ENCODE measurements around the gene GRM8.

GRM8 gene

GRCh38 chr7:126667742-126668366 is 584.9 kb downstream of the GRM8 start:
- no peak overlapping the region for H3K4me3 ChIP-seq (ENCODE audit: low read depth, low read length)
- TF ChIP-seq CTCF (IDR thresholded peaks at IDR 0.05; ENCODE audit: insufficient read depth, low read length, missing control alignments) = no peak
- POLR2A ChIA-PET = no interaction called here
- CTCF ChIA-PET = no interaction called here
- DNase-seq (ENCODE audit: low read depth, low spot score) = no peak

- no peak for DNase-seq (ENCODE audit: low read depth, low spot score)
- ChIA-PET CTCF (no interaction called here), POLR2A (no interaction called here)
- no peak for TF ChIP-seq CTCF (IDR thresholded peaks at IDR 0.05; ENCODE audit: insufficient read depth, low read length, missing control alignments)
- no peak overlapping the region for H3K4me3 ChIP-seq (ENCODE audit: low read depth, low read length)
Measured at GRCh38 chr7:126662856-126663255, 589.9 kb downstream of the GRM8 start.

- ChIA-PET POLR2A (no interaction called here), CTCF (no interaction called here)
- no peak overlapping the region for H3K4me3 ChIP-seq (ENCODE audit: low read depth, low read length)
- TF ChIP-seq CTCF (IDR thresholded peaks at IDR 0.05; ENCODE audit: insufficient read depth, low read length, missing control alignments) = no peak
- no peak for DNase-seq (ENCODE audit: low read depth, low spot score)
Measured at GRCh38 chr7:126659124-126659523, 593.6 kb downstream of the GRM8 start.

GRCh38 chr7:126658684-126659083 is 594.1 kb downstream of the GRM8 start:
- no peak for DNase-seq (ENCODE audit: low read depth, low spot score)
- H3K4me3 ChIP-seq (ENCODE audit: low read depth, low read length) = no peak overlapping the region
- no peak for TF ChIP-seq CTCF (IDR thresholded peaks at IDR 0.05; ENCODE audit: insufficient read depth, low read length, missing control alignments)
- ChIA-PET CTCF (no interaction called here), POLR2A (no interaction called here)

- no peak for DNase-seq (ENCODE audit: low read depth, low spot score)
- ChIA-PET POLR2A (no interaction called here), CTCF (no interaction called here)
- H3K4me3 ChIP-seq (ENCODE audit: low read depth, low read length) = no peak overlapping the region
- TF ChIP-seq CTCF (IDR thresholded peaks at IDR 0.05; ENCODE audit: insufficient read depth, low read length, missing control alignments) = no peak
Measured at GRCh38 chr7:126657599-126658358, 595.0 kb downstream of the GRM8 start.

- ChIA-PET CTCF (no interaction called here), POLR2A (no interaction called here)
- no peak for TF ChIP-seq CTCF (IDR thresholded peaks at IDR 0.05; ENCODE audit: insufficient read depth, low read length, missing control alignments)
- DNase-seq (ENCODE audit: low read depth, low spot score) = no peak
- H3K4me3 ChIP-seq (ENCODE audit: low read depth, low read length) = no peak overlapping the region
Measured at GRCh38 chr7:126657137-126657536, 595.6 kb downstream of the GRM8 start.

All from AG04449 (cell line).